Measurements from ENCODE around the gene PSMB8.

DNA sequence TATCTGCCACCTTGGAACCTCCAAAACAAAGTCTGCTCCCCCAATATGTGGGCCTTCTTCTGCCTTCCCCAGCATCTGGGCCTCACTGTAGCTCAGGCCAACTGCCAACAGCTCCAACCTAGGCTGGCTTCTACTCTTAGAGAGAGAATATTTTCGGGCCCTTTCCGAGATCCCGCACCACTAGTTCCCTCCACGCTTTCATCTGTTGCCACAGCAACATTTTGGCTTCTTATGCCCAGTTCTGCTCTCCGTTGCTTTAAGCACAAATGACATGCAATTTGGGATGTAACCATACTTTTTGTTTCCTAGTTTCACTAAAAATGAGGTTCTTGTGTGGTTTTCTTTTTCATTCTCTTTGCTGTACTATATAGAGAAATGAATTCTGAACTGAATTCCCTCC lies 43.8 kb upstream of the PSMB8 start:
- TF ChIP-seq, protein P1, sequence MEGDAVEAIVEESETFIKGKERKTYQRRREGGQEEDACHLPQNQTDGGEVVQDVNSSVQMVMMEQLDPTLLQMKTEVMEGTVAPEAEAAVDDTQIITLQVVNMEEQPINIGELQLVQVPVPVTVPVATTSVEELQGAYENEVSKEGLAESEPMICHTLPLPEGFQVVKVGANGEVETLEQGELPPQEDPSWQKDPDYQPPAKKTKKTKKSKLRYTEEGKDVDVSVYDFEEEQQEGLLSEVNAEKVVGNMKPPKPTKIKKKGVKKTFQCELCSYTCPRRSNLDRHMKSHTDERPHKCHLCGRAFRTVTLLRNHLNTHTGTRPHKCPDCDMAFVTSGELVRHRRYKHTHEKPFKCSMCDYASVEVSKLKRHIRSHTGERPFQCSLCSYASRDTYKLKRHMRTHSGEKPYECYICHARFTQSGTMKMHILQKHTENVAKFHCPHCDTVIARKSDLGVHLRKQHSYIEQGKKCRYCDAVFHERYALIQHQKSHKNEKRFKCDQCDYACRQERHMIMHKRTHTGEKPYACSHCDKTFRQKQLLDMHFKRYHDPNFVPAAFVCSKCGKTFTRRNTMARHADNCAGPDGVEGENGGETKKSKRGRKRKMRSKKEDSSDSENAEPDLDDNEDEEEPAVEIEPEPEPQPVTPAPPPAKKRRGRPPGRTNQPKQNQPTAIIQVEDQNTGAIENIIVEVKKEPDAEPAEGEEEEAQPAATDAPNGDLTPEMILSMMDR (IDR thresholded peaks at IDR 0.05): no peak
- TF ChIP-seq POLR2AphosphoS5 (IDR thresholded peaks at IDR 0.05) (no peak), POLR2A (IDR thresholded peaks at IDR 0.05) (no peak)

Measured in upper lobe of left lung (tissue), 4 donors.